ENCODE data around the gene SPTLC2. TPM values are rescaled to one million over a fixed set of nuclear protein-coding genes. Genes with fewer than 3 reads are reported as not detected.
"Not testable (repeated sequence)": the region's sequence is repeated elsewhere in the genome, so short reads cannot be mapped to it uniquely, and the experiment has no call there.

SPTLC2 gene
- total RNA-seq (2014; rRNA removed; shearing (Covaris generic)): 15.7 and 17.9 TPM in 2 replicates
- 15.2 and 20.8 TPM in 2 replicates for polyA plus RNA-seq (2015; cell fraction: cytosol; rRNA removed)
- 17.9 and 26.7 TPM in 2 replicates for polyA plus RNA-seq (2015; cell fraction: nucleus; rRNA removed)

- peak; percentile 100 for DNase-seq (ENCODE audit: low read depth)
These were observed at the start of gene SPTLC2 for GRCh38 chr14:77616454-77617229. Gene SPTLC2 (minus strand): TSS chr14:77616637. CDS start chr14:77616579, 58 bp downstream.

- DNase-seq (ENCODE audit: low read depth): peak; percentile 17
These were observed 46.9 kb upstream of the SPTLC2 start for GRCh38 chr14:77663293-77663692.

GRCh38 chr14:77661562-77661961, 45.1 kb upstream of the SPTLC2 start:
- not testable (repeated sequence) for DNase-seq (ENCODE audit: low read depth)

GRCh38 chr14:77660754-77661153, 44.3 kb upstream of the SPTLC2 start:
- no peak for DNase-seq (ENCODE audit: low read depth)

- DNase-seq (ENCODE audit: low read depth): no peak
These were observed 43.4 kb upstream of the SPTLC2 start for GRCh38 chr14:77659831-77660230.

GRCh38 chr14:77657280-77657679, 40.8 kb upstream of the SPTLC2 start:
- no peak for DNase-seq (ENCODE audit: low read depth)

GRCh38 chr14:77654001-77654441, 37.6 kb upstream of the SPTLC2 start:
- DNase-seq (ENCODE audit: low read depth): no peak

- DNase-seq (ENCODE audit: low read depth): no peak
These were observed 32.9 kb upstream of the SPTLC2 start for GRCh38 chr14:77649326-77649725.

- no peak for DNase-seq (ENCODE audit: low read depth)
These were observed 32.2 kb upstream of the SPTLC2 start for GRCh38 chr14:77648520-77649200.

- no peak for DNase-seq (ENCODE audit: low read depth)
These were observed 31.4 kb upstream of the SPTLC2 start for GRCh38 chr14:77647853-77648252.

GRCh38 chr14:77646907-77647306, 30.5 kb upstream of the SPTLC2 start:
- DNase-seq (ENCODE audit: low read depth): no peak

GRCh38 chr14:77645520-77646230, 29.2 kb upstream of the SPTLC2 start:
- DNase-seq (ENCODE audit: low read depth): no peak

GRCh38 chr14:77642407-77642806, 26.0 kb upstream of the SPTLC2 start:
- no peak for DNase-seq (ENCODE audit: low read depth)

GRCh38 chr14:77641534-77642341, 25.3 kb upstream of the SPTLC2 start:
- DNase-seq (ENCODE audit: low read depth): no peak

GRCh38 chr14:77640756-77641533, 24.5 kb upstream of the SPTLC2 start:
- no peak for DNase-seq (ENCODE audit: low read depth)

- peak; percentile 84 for DNase-seq (ENCODE audit: low read depth)
These were observed 22.3 kb upstream of the SPTLC2 start for GRCh38 chr14:77638771-77639171.

GRCh38 chr14:77635869-77636268, 19.4 kb upstream of the SPTLC2 start:
- not testable (repeated sequence) for DNase-seq (ENCODE audit: low read depth)

GRCh38 chr14:77635466-77635865, 19.0 kb upstream of the SPTLC2 start:
- DNase-seq (ENCODE audit: low read depth): not testable (repeated sequence)

GRCh38 chr14:77630111-77630510, 13.7 kb upstream of the SPTLC2 start:
- DNase-seq (ENCODE audit: low read depth): no peak

- no peak for DNase-seq (ENCODE audit: low read depth)
These were observed 8.9 kb upstream of the SPTLC2 start for GRCh38 chr14:77625360-77625759.
